GM19351 (cell line): Measurements from ENCODE around the gene DRC1.

Experiments used
- ATAC-seq: cut with Tn5 transposase; IDR thresholded peaks from one replicate; pipeline ENCODE4 v1.9.1; 2021; ENCODE audit warnings: mild to moderate bottlenecking, moderate library complexity; ENCODE audit not compliant: unreplicated experiment

DRC1 gene

DNA sequence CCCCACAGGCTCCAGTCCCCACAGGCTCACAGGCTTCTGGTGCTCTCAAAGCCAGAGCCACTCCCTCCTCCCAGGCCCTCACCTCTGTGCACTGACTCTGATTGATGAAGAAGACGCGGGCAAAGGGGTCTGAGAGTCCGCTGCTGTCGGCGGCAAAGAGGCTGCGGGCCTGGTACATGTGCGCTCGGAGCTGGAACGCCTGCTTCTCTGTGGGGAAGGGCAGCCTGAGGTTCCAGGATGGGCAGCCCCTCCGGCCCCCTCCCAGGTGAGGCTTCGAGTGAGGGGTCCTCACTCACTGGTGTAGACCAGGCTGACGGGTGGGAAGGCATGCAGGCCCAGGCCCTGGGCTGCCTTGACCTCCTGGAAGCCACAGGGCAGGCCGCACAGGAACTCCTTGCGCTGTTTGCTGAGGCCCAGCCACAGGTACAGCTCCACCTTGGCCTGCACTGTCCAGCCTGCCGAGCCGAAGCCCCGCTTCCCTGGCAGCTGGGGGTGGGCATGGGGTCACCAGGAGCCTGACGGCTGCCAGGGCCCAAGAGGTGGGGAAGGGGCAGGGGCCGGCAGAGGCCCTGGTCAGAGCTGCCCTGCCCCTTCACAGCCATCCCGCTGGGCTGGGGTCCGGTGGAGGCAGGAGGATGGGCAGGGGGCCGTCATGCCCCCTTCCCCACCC lies 74.2 kb downstream of the DRC1 start:
- no peak for ATAC-seq

DNA sequence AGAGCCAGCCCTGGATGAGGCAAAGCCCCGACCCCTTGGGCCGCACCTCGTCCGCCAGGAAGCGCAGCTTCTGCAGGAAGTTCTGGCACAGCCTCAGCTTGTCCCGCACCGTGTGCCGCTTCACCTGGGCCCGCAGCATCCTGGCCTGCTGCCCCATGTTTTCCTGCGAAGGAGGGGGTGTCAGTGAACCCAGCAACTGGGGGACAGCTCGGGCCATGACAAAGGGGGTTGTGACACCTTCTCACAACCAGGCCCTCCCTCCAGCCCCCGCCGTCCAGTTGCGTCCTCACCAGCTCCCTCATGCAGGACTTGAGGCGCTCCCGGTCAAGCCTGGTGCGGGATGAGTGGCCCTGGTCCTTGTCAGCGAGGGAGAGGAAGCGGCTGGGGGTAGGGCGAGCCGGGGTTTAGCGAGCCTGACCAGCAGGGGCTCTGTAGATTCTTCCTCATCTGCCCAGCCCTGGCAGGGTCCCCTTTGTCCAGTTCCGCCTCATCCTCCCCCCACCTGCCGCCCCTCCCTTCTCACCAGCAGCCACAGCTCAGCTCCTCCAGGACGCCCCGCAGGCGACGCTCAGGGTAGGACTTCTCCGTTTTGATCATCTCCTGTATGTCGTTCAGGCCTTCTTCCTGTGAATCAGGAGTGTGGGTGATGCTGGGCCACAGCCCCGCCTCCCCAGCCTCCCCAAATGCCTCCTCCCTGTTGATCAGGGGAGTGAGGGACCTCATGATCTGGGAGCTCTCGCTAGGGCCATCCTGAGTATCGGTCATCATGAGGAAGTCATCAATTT lies 75.6 kb downstream of the DRC1 start:
- ATAC-seq: no peak

DNA sequence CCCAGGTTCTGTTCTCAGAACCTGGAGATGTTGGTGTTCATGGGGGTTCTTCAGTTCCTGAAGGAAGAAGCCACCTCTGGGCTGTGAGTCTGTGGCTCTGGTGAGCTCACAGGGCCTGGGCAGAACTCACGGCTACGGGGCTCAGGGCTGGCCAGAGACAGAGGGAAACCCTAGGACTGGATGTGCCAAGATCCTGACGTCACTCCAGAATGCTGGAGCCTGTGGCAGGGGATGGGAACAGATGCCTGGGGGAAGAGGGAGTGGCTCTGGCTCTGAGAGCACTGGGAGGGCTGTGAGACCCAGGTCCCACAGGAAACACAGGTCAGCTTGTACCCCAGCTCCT lies 76.2 kb downstream of the DRC1 start, which contains the start of gene OTOF:
Gene OTOF (minus strand): TSS at position 214 of the 343 bp plus-strand sequence.
- no peak for ATAC-seq

- ATAC-seq: no peak
These were observed 76.6 kb downstream of the DRC1 start for GRCh38 chr2:26478366-26478765.

DNA sequence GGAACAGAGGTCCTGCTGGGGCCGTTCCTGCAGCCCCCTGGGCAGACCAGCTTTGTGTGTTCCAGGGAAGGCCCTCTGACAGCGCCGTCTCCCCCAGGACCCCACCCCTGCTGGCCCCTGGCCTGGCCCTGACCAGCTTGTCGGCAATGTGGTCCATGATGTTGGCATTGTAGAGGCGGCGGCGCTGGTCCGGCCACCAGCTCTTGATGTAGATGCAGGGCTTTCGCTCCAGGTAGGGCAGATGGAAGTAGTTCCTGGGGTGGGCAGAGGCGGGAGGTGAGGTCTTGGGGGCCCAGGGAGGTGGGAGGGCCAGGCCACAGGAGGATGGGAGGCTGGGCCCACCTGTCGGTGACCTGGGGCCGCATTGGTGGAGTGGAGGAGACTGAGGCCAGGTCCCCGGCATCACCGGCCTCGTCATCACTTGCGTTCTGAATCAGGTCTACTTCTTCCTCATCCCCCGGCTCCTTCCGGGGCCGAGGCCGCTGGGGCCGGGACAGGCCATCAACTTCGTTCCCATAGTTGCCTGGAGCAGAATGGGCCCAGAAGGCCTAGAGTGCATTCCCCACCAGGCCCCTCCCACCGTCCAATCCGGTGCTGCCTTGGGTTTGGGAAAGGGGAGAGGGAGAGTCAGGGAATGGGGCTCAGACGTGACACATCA lies 77.5 kb downstream of the DRC1 start:
- no peak for ATAC-seq

DNA sequence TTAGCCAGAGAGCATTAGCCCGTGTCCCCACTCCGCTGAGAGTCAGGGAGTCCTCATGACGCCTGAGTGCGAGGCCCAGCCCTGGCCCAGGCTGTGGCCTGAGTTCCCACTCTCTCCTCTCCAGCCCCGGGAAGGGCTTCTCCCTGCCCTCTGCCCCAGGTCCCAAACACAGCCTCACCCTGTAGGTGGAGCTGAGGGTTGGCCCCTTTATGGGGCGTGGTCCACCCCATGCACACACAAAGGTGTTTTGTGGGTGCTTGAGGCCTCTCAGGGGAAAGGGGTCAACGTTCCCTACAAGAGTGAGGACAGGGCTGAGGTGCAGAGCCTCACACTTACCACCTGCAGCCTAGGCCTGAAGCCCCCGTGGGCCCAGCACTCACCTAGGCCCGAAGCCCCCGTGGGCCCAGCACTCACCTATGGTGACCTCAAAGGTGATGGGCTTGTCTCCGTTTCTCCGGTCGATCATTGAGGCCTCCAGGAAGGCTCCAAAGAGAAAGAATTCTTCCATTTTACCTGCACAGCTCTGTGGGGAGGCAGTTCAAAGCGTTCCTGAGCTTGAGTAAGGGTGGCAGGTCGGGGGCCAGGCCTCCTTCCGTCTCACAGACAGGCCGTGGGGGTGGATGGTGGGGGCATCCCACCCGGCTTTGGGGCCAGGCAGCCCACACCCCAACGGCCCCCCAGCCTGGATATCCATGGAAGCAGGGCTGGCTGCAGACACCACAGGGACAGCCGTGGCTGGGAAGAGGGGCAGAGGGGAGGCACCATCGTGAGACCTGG lies 78.3 kb downstream of the DRC1 start:
- ATAC-seq: no peak

GRCh38 chr2:26480566-26481423 lies 79.1 kb downstream of the DRC1 start:
- no peak for ATAC-seq

GRCh38 chr2:26481706-26482105 lies 80.0 kb downstream of the DRC1 start:
- no peak for ATAC-seq

DNA sequence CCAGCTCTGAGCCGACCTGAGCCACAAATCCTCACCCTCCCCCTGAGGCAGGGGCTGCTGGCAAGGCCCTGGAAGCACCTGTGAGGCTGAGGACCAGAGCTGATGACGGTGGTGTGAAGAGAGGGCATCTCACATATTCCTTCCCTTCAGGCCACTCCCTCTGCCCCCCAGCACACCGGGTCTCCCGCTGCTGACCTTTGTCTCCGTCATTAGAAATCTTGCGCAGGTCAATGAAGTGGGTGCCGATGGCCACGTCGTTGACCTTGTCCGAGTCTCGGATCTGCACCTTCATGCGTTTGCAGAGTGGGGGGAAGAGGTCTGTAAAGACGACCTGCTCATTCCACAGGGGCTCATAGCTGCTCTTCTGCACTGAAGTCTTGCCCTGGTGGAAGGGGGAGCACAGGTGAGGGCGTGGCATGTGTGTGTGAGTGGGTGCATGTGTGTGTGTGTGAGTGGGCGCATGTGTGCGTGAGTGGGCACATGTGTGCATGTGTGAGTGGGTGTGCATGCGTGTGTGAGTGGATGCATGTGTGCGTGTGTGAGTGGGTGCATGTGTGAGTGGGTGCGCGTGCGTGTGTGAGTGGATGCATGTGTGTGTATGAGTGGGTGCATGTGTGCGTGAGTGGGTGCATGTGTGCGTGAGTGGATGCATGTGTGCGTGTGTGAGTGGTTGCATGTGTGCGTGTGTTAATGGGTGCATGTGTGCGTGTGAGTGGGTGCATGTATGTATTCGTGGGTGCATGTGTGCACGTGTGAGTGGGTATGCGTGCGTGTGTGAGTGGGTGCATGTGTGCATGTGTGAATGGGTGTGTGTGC lies 80.7 kb downstream of the DRC1 start:
- no peak for ATAC-seq

- no peak for ATAC-seq
These were observed 81.3 kb downstream of the DRC1 start for GRCh38 chr2:26483027-26483326.

- no peak for ATAC-seq
These were observed 81.8 kb downstream of the DRC1 start for GRCh38 chr2:26483516-26483915.

- ATAC-seq: no peak
These were observed 82.3 kb downstream of the DRC1 start for GRCh38 chr2:26483957-26484565.

GRCh38 chr2:26484579-26484978 lies 82.9 kb downstream of the DRC1 start:
- no peak for ATAC-seq

- ATAC-seq: no peak
These were observed 83.4 kb downstream of the DRC1 start for GRCh38 chr2:26485099-26485498.

DNA sequence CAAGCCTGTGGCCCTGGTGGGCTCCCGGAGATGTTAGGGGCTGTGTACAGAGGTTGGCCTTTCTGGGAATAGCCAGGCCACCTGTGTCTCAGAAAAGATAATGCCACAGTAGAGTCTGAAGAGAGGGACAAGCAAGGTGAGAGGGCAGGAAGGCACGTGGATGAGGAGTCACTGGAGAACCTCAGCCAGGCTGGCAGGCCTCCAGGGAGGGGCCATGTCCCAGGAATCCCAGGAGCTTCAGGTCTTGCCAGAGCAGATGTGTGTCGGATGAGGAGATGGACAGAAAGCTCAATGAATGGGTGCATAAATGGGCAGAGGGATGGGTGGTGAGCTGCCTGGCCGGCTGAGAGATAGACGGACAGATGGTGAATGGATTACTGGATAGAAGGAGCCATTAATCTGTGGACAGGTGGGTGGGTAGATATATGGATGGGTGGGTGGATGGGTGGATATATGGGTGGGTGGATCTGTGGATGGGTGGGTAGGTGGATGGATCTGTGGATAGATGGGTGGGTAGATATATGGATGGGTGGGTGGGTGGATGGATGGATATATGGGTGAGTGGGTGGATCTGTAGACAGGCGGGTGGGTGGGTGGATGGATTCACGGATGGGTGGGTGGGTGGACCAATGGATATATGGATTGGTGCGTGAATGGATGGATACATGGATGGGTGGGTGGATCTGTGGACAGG lies 84.2 kb downstream of the DRC1 start:
- no peak for ATAC-seq

DNA sequence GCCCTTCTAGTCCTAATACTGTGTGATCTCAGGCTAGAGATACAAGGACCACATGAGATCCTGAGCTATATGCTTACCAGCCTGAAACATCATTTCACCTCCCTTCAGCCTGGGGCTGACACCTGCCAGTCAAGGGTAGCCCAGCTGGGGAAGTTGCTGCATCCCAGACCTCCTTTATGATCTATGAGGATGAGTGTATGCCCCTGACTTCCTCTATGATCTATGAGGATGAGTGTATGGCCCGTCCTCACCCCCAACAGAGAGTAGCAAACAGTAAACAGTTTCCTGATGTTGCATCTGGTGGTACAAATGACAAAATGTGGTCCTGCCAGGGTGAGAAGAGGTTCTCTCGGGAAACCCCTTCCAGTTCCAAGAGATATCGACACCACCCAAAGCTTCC lies 85.1 kb downstream of the DRC1 start:
- no peak for ATAC-seq

- ATAC-seq: no peak
These were observed 85.5 kb downstream of the DRC1 start for GRCh38 chr2:26487192-26487591.

DNA sequence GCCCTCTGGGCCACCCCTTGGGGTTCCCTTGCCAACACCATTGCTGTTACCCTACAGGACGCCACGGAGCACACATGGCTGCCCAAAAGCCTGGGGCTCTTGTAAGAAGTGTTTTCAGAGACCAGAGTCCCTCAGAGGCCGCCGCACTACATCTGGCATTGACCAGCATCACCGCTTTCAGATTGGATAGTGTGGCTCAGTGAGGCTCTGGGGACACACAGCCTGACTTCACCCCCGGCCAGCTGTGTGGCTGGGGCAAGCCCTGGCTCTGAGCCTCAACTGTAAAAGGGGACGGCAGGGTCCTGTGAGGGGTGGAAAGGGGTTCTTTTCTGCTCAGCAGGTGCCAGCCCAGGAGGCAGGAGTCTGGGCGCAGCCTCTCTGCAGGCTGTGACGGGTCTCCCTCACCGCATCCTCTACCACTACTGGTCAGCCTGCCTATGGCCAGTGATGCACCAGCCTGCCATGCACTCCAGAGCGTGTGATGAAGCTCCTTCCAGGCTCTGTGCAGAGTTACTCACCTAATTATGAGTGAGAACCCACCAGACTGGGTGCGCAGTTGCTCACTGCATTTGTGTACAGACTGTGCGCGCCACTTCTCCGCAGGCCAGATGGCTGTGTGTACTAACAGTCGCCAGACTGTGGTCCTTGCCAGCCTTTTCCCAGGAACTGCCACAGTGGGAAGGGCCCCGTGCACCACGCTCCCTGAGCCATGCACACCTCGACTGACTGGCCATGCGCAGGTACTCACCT lies 86.9 kb downstream of the DRC1 start:
- no peak for ATAC-seq
